Stimulated activated naive CD4-positive, alpha-beta T cell (primary cell): ENCODE measurements around the gene KRTAP10-5.
"Not testable (repeated sequence)": the region's sequence is repeated elsewhere in the genome, so short reads cannot be mapped to it uniquely, and the experiment has no call there.

Source experiments
- DNase-seq, 6 experiments: peaks; one replicate each; lab custom pipeline; 2025; lab: John Stamatoyannopoulos, UW

The KRTAP10-5 gene

DNA sequence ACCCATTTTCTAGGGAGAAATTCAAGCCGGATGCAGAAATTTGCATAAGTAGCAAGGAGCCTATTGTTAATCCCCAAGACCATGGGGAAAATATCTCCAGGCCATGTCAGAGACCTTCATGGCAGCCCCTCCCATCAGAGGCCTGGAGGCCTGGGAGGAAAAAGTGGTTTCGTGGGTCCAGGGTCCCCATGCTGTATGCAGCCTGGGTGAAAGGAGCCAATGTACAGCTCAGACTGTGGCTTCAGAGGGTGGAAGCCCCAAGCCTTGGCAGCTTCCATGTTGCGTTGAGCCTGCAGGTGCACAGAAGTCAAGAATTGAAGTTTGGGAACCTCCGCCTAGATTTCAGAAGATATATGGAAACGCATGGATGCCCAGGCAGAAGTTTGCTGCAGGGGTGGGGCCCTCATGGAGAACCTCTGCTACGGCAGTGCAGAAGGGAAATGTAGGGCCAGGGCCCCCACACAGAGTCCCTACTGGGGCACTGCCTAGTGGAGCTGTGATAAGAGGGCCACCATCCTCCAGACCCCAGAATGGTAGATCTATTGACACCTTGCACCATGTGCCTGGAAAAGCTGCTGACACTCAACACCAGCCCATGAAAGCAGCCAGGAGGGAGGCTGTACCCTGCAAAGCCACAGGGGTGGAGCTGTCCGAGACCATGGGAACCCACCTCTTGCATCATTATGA is 29.9 kb upstream of the KRTAP10-5 start:
- not testable (repeated sequence) for DNase-seq

GRCh38 chr21:44609193-44609592 is 28.8 kb upstream of the KRTAP10-5 start:
- no peak for DNase-seq

GRCh38 chr21:44606495-44606894 is 26.1 kb upstream of the KRTAP10-5 start:
- DNase-seq: no peak

DNA sequence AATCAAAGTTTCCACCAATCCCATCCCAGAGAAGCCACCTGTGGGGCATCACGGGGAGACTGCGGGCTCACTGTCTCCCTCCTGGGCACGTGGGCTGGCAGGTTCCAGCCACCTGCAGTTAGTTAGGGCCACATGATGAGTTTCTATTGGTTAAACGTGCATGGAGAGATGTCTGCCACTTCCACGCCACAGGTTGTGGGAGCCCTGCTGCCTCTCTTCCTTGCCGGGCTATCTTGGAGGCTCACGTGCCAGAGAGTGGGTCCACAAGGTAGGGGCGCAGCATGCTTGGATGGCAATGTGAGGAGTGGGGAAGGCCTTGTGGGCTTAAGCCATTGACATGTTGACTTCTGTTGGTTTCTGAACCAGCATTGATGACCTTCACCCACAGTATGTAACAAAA is 23.5 kb upstream of the KRTAP10-5 start:
- DNase-seq: no peak

DNA sequence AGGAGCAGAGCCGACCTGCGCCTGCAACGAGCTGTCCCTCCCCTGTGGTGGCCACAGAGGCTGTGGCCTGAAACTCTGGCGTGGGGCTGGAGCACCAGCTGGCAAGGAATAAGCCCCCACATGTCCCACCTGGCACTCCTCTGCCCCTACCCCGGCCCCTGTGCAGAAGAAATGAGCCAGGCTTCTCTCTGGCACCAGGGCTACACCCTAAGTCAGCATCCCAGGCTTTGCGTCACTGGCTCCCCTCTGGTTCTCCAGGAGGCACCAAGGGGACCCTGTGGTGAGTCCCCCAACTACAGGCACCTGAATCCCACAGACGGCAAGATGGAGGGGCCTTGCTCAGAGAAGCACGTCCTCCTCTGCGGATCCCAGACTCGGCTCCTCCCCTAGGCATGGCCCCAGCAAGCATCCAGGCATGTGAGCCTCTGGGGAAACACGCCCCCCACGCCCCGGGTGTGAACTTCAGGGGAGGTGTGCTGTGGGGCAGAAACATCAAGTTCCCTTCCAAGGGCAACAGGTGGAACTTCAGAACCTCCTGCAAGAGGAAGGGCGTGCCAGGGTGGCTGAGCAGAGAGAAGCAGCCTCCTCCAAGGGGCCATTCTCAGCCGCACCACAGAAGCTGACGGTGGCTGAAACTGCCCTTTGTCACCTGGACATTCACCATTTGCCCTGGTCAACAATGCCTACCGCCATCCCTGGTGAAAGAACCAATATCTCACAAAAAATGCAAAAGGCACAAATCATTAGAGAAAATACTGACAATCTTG is 22.9 kb upstream of the KRTAP10-5 start:
- no peak for DNase-seq

GRCh38 chr21:44602463-44602850 is 22.1 kb upstream of the KRTAP10-5 start:
- no peak for DNase-seq

- no peak for DNase-seq
These were observed 21.4 kb upstream of the KRTAP10-5 start for GRCh38 chr21:44601596-44602462.

GRCh38 chr21:44601091-44601490 is 20.7 kb upstream of the KRTAP10-5 start:
- not testable (repeated sequence) for DNase-seq

- not testable (repeated sequence) for DNase-seq
These were observed 19.9 kb upstream of the KRTAP10-5 start, which contains the start of gene KRTAP10-7 for GRCh38 chr21:44600118-44600978. KRTAP10-7 (plus strand) TSS chr21:44600597; CDS start chr21:44600622, 25 bp downstream.

DNA sequence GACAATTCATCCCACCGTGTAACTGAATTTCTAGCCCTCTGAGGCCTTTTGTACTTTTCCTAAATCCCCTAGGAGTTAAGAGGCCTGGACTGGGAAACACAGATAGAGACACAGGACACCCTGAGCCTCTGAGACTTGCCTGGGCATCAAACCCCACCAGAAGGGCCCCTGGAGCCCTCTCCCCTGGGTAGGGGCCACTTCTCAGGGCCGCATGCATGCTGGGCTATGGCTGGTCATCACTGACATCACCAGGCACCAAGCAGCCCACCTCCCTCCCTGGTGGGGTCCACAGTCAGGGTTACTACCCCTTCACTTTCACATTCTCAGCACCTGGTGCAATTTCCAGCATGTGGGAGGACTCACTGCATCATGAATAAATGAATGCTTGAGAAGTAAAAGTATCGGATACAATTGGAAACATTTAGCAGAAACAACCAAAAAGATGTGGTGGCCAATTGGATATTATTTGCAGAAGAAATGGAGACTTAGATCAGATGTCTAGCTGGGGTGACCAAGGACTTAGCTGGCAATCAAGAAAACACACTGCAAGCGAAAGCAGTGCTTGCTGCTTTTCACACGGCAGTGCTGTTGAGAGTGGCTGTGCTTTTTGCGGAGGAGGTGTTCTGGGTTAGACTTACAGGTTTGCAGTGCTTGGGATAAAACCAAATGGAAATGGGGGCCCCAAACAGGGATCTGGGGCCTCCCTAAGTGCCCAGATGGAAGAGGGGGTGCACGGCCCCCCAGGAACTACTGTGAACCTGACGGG is 19.0 kb upstream of the KRTAP10-5 start:
- DNase-seq: no peak

- no peak for DNase-seq
These were observed 17.7 kb upstream of the KRTAP10-5 start for GRCh38 chr21:44598061-44598460.

GRCh38 chr21:44596068-44596725 is 15.8 kb upstream of the KRTAP10-5 start:
- DNase-seq: no peak

DNA sequence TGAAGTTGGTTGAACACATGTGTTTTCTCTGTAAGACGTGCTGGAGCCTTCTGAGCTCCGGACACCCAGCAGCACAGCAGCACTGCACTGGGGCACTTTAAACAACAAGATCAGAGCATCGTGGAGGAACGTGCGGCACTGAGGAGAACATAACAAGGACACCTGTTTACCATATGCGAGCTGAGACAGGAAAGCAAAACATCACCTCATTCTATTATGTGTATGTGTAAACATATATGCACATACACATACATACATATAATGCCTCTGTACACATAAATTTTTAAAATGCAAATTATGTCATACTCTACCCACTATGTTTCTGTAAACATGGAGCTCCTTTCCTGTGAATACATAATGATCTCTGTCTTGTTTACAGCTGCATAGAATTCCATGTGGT is 15.1 kb upstream of the KRTAP10-5 start:
- DNase-seq: no peak

- DNase-seq: no peak
These were observed 14.1 kb upstream of the KRTAP10-5 start for GRCh38 chr21:44594406-44594916.

GRCh38 chr21:44593598-44594405 is 13.4 kb upstream of the KRTAP10-5 start:
- DNase-seq: no peak

- DNase-seq: no peak
These were observed 12.3 kb upstream of the KRTAP10-5 start, which contains the start of gene KRTAP10-6 for GRCh38 chr21:44592446-44593311. KRTAP10-6 (minus strand) TSS chr21:44592505; CDS start chr21:44592484, 21 bp downstream.

DNA sequence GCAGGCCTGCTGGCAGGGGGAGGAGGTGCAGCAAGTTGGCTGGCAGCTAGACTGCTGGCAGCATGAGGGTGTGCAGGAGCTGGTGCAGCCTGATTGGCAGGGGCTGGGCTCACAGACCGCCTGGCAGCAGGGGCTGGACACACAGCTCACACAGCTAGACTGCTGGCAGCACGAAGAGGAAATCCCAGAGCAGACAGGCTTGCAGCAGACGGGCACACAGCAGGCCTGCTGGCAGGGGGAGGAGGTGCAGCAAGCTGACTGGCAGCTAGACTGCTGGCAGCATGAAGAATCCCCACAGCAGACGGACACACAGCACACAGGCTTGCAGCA is 11.4 kb upstream of the KRTAP10-5 start:
- not testable (repeated sequence) for DNase-seq
